ENCODE results near the gene ADSL.

- TF ChIP-seq, protein P1, sequence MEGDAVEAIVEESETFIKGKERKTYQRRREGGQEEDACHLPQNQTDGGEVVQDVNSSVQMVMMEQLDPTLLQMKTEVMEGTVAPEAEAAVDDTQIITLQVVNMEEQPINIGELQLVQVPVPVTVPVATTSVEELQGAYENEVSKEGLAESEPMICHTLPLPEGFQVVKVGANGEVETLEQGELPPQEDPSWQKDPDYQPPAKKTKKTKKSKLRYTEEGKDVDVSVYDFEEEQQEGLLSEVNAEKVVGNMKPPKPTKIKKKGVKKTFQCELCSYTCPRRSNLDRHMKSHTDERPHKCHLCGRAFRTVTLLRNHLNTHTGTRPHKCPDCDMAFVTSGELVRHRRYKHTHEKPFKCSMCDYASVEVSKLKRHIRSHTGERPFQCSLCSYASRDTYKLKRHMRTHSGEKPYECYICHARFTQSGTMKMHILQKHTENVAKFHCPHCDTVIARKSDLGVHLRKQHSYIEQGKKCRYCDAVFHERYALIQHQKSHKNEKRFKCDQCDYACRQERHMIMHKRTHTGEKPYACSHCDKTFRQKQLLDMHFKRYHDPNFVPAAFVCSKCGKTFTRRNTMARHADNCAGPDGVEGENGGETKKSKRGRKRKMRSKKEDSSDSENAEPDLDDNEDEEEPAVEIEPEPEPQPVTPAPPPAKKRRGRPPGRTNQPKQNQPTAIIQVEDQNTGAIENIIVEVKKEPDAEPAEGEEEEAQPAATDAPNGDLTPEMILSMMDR (conservative IDR thresholded peaks at IDR 0.05 in 1 of 2, IDR thresholded peaks at IDR 0.05 in 1 of 2; ENCODE audit: extremely low read depth in 1 of 2, insufficient read depth in 1 of 2, low read depth in 1 of 2, low read length in 2 of 2), result no peak
- no peak for TF ChIP-seq EZH2 (IDR thresholded peaks at IDR 0.05; ENCODE audit: borderline replicate concordance, low read length)
Observed at GRCh38 chr22:40310081-40310767, 36.1 kb upstream of the ADSL start.

All from mammary epithelial cell (primary cell).